Activated T-helper 1 cell treated with Interleukin-2 at 50 U/mL for 16 hours (primary cell): ENCODE data around the gene MAGI2.
"Not testable (repeated sequence)": the region's sequence is repeated elsewhere in the genome, so short reads cannot be mapped to it uniquely, and the experiment has no call there.

ENCODE experiments used
- DNase-seq: peaks from one replicate; pipeline ENCODE4 v3.0.0-alpha.2; 2020; ENCODE audit warnings: low read depth

The MAGI2 gene

DNA sequence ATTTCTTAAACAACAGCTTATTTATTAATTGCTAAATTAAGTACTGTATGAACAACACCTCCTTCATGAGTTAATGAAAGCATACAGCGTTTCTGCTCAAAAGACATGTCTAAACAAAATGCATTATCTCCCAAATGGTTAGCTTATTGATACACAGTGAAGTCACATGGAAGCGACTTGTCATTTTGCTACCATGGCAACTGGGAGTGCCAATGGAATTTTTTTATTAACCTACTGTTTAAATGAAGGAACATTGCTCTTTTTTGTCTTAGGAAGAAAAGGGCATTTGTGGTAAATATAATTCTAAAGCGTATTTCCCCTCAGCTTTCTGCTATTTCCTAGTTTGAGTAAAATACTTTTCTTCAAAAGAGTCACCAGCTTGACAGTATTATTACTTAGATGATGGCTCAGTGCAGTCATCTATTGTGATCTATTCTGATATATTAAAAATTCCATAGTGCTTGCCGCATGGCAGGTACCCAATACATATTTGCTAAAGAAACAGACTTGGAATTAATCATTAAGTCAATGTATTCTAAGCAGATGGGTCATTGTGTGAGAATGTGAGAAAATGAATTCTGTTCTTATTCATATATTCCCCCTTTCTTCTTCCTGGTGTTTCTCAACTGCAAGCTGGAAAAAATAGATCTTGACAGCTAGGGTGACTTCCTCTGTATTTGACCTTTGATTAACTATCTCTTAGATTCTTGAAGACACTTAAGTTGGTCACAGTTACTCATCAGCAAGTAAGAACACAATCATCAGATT, 818.3 kb downstream of the MAGI2 start:
- DNase-seq, result no peak

DNA sequence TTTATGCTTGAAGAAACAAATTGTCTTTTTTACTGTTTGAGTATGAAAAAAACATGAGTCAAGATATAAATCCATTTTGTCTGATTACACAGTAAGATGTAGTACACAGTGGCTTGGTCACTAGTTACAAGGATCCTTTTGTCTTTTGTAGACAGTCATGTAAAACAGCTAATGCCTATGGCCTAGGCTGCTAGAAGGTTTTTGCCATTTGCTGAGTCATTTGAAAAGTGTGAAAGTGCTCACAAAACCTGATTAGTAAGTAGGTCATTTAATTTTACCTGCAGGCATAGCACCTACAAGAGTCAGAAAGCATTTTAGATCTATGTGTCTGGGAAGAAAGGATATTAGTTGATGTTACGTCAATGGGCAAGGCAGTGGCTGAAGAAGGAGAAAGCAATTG, 819.4 kb downstream of the MAGI2 start:
- no peak for DNase-seq

DNA sequence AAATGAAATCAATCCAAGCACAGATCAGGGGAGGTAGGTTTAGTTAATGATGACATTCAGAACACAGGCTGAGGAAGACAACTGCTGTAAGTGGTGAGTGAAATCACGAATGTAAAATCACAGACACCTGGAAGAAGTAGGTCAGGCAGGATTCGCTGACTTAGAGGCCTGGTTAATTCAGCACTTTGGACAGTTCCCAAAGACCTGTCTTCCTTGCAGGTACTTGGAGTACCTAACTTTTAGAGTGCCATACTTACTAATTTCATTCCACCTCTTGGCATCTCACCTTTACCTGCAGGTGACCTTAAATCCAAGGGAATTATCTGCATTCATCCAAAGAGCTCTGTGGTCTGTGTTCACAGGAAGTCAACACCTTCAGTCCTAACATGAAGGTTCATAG, 832.5 kb downstream of the MAGI2 start:
- DNase-seq, result no peak

DNA sequence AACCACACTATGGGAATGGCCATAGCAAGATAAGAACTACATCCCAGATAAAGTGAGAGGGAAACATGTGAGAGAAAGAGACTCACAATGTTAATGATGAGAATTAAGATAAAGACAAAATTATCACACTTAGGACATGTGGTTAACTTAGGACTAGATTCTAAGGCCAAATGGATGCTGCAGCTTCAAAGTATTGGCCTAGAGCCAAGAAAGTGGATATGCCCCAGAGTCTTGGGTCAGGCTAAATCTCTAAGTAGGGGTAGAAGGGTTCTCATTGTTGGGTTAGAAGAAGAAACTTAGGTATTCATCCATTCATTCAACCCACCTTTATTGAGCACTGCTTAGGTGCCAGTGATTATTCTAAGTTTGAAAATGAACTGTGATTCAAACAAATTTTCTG, 836.9 kb downstream of the MAGI2 start:
- DNase-seq, result no peak

DNA sequence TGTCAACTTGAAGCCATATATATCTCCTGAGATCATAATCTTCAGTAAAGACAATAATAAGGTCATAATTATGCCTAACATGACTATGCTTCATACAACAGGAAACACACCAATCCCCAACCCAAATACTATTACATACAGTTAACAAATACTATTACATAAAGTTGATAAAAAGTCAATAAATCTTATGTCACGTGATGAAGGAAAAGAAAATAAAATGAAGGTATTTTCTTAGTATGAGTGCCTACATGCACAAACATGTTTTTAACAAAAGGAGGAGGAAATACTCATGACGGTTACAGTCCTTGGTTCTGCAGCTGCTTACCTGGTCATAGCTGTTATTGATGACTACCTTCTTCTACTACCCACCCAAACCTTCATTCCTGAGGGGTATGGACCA, 844.2 kb downstream of the MAGI2 start:
- no peak for DNase-seq

DNA sequence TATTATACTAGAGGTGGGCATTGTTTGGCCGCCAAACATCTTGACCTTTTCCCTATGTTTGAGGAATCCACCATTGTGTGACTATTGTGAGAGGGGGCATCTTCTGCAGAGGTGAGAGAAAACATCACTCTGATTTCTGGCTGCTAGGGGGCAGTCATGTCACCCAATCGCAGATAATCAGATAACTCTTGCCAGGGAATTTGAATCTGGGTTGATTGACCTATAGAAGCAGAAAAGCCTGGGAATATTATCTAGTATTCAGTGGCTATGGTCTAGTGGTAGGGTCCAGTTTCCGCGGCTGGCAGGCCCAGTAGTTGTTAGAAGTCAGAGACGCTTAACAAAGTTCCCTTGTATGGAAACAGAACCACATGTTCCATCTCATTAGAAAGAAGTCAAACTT, 846.4 kb downstream of the MAGI2 start:
- no peak for DNase-seq

DNA sequence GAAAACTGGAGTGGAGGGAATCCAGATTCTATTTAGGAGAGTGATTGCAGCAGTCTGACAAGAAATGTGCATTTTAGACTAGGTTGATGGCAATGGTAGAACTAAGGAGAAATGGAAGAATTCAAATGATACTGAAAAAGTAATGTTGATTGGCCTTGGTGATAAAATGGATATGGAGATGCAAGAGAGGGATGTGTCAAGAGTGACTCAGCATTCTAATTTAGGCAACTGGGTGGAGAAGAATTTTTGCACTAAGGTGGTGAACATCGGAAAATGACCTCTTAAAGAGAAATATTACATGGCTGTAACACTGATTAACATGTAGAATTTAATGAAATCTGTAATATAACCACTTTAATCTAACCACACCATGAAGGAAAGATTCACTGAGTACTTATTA, 848.3 kb downstream of the MAGI2 start:
- no peak for DNase-seq

DNA sequence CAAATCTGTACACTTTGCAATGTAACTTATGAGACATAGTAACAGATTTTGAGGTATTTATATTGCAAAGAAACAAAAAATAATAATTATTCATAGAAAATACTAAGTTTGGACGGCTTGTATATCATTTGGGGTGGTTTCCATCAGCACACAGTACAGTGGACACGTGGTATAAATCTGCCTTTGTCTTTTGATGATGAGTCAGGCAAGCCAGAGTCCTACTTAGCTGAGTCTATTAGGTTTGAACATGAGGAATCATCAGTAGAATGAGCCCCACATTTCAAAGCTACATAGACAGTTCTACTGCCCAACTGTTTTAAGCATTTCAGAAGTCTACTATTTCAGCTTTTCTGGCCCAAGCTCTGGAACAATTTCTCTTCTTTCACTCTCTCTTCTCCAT, 851.7 kb downstream of the MAGI2 start:
- DNase-seq, result no peak

DNA sequence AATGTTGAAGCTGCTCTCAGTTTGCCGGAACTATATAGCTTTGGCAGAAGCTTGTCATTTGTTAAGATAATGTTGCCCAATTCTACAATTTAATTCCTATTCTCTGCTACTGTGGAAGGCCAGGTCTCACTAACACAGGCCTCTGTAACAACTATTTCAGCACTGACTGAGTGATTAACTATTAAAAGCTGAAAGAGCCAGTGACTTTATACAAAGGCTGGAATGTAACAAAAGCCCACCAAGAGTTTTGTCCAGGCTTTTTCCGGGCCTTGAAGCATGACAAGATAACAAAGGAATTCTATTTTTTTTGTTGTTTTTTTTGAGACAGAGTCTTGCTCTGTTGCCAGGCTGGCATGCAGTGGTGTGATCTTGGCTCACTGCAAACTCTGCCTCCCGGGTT, 859.3 kb downstream of the MAGI2 start:
- no peak for DNase-seq

DNA sequence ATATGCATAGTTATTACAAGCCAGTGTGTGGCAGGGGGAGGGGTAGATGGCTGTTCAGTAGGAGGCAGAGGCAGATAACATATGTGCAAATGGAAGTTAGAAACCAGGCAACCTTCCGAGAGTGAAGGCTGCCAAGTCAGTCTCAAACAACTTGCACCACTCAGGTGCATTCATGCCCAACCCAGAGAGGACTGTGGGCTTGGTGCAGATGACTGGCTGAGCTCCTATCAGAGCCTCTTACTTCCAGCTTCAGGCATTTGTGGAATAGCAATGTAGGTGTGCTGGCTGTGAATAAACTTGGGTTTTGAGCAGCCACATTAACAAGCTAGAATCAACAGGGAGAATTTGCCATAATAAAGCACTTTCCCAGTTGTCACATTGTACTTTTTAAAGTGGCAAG, 865.1 kb downstream of the MAGI2 start:
- no peak for DNase-seq

DNA sequence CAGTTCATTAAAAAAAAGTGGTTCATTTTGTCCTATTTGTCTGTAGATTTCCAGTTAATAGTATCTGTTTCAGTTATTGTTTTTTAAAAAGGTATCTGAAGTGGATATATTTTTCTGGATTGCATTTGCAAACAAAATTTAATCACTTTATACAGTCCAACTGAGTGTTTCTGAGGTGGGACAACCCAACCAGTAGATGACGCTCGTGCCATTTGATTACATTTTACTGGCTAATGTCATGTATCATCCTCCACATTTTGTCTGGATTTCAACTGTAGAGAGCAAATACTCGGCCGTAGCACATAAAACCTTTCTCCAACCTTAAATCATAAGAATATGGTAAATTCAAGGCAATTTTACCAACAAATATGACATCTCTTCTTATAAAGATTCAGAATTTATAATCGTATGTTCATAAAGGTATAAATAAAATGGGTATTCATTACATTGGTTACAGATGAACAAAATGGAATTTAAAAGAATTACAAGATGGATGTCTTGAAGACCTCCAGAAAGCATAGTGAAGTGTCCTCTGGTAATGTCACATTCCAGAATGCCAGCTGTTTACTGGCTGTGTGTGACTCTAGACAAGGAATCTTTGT, 865.9 kb downstream of the MAGI2 start:
- DNase-seq, result no peak

DNA sequence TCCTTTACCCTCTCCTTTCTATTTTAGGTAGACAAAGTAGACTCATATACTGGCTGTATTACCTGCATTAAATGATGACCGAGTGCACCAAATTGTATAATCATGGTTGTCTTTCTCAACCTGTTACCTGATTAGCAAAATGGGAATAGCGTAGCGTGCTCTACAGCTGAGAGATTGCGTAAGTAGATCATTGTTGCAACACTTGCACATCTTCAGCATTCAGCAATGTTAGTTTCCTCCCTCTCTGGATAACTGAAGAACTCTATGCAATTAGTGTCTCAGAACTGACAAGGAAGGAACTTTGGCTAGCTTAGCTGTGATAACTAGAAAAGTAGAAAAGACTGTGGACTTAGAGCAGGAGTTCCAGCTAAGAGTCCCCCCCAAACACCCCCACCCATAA, 867.5 kb downstream of the MAGI2 start:
- DNase-seq, result no peak

DNA sequence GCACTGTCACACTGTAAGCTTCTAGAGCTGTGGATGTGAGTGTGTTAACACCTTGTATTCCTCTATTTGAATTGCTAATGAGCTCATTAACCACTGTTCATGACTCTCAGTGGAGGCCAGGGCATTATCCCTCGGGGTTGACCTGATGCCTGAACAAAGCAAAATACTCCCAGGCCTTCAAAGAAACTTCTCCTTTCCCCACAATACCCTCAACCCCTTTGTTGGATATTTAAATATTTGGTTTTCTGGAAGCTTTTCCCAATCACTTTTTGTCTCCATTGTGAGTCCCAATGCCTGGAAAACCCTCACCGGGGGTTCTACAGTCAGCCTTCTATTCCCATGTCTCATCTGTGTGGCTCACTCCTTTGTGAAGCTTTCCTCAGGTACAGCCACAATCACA, 874.8 kb downstream of the MAGI2 start:
- no peak for DNase-seq

DNA sequence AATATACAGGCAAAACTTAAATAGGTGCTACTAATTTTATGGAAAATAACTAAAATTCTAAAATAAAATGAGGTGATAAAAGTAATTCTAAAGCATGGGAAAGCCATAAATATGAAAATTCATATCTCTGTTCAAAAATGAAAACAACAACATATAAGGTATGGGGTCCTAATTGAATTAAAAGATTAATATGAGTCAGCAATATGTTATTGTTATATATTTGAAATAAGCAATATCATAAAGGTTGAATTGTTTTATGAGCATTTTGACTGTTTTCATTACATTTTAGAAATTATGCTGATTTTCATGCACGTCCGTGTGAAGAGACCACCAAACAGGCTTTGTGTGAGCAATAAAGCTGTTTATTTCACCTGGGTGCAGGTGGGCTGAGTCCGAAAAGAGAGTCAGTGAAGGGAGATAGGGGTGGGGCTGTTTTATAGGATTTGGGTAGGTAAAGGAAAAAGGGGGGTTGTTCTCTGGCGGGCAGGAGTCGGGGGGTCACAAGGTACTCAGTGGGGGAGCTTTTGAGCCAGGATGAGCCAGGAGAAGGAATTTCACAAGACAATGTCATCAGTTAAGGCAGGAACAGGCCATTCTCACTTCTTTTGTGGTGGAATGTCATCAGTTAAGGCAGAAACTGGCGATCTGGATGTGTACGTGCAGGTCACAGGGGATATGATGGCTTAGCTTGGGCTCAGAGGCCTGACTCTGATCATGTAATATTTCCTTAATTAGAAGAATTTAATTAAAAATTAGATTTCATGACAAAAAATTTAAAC, 876.1 kb downstream of the MAGI2 start:
- not testable (repeated sequence) for DNase-seq

DNA sequence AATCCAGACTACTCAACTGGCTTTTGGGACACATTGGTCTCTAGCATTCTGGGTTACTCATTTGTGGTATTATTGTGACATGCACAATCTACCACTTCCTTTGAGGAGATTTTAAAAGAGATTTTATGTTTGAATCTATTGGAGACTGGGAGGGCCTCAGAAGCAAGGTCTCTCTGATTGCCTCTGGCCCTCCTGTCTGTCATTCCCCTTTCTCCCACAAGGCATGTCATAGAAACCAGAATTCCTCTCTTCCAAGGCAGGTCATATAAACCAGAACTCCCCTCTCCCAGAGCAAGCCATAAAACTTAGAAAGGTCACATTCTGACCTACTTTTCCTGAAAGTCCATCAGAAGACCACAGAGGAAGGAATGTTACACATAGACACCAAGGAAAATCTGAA, 877.2 kb downstream of the MAGI2 start:
- DNase-seq, result no peak

DNA sequence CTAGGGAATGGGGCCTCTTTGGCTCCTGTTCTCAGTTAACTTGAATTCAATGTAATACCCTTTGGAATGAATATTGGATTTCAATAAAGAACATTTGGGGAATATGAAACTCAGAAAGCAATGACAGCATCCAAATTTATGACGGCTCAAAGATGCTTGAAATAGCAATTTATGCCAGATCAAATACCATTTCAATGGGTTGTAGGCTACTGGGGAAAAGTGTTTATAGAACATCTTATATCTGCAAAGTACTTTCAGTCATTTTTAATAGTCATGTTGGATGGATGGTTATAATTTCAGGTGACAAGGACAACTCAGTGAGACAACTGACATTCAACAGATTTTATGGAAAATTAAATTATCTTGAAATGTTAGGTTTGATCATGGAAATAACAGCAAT, 882.2 kb downstream of the MAGI2 start:
- no peak for DNase-seq

DNA sequence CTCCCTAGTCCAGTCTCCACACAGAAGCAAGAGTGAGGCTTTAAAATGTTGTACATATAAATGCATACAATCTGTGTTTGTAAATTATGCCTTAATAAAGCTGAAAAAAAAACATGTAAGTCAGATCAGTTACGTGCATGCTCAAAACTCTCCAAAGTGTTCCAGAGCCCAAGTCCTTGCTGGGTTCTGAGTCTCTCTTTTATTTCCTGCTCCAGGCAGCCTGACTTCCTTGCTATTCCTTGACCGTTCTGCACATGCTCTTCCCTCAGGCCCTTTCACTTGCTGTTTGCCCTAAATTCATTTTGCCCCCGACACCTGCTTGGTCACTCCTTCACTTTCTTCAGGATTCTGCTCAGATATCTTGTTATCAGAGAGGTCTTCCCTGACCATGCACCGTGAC, 884.8 kb downstream of the MAGI2 start:
- no peak for DNase-seq

DNA sequence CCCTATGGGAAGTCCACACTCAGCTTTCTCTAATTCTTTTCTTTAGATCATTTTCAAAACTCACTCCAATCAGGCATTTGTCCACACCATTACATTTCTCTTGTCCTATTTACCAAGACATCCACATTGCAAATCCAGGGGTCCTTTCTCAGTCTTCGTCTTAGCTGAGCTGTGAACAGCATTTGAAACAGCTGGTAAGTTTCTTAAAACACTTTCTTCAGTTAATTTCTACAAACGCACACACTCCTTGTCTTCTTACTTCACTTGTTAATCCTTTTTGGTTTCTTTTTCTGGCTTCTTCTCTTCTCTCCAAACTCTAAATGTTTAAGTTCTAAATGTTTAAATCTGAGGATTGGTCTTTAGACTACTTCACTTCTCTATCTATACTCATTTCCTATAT, 885.6 kb downstream of the MAGI2 start:
- DNase-seq, result no peak

DNA sequence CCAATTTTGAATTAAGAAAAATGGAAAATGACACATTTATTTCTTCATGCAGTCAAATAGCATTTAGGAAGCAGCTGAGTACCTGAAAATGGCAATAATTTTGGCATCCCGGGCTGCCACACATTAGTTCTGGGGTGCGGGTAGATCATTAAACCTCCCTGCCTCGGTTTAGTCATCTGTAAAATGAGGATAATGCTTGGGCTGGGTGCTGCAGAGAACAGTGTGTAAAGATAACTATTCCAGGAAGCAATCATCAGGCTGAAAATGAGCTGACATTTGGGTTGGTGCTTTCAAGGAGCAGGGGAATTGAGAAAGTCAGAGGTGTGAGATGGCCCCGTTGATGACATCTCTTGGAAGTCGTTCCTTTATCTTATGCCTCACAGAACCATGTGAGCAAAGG, 887.7 kb downstream of the MAGI2 start:
- DNase-seq, result no peak

DNA sequence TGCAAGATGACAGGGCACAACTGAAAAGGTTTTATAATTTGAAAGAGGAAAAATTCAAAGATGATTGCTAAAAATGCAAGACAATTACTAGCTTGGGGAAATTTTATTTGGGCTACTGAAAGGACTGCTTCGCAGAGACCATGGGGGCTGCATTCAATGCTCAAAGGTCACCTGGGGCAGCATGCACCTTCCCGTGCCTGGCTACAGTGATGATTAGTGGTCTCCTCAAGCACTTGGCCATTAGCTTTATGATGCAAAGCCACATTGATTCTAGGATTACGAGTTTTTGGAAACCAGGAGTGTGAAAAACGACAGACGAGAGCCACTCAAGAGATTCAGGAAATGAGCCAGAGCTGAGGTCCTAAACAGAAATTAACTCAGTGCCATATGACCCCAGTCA, 890.3 kb downstream of the MAGI2 start:
- no peak for DNase-seq

DNA sequence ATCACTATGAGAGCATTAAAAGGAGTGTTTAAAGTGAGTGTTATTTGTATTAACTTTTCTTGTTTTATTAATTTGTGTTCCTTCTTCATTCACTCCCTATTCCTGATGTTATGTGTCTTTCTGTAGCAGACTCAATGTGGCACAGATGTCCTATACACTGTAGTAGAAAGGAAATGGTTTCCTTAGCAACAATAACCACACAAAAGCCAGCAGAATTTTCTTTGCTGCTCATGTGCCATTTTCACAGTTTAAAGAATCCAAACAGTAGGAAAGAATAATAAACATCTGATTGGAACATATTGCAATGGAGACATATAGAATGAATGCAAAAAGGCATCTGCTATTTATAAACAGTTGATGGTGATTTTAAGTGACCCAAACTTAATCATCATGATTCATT, 891.3 kb downstream of the MAGI2 start:
- no peak for DNase-seq

DNA sequence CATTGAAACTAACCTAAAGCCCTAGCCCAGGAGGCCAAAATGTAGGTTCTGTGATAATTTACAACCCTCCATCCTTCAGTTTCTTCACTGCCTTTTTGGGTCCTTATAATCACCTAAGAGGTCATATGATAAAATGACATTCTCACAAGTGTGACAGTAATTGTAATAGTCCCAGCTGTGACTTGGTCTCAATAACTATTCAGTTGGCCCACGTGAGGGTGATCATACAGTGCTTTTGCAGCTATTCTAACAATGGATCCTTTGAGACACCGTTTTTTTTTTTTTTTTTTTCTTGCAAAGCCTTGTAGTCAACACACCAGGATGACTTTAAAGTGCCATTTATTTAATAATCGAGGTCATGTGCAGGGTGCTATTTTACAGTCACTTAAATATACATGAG, 894.9 kb downstream of the MAGI2 start:
- DNase-seq, result no peak

DNA sequence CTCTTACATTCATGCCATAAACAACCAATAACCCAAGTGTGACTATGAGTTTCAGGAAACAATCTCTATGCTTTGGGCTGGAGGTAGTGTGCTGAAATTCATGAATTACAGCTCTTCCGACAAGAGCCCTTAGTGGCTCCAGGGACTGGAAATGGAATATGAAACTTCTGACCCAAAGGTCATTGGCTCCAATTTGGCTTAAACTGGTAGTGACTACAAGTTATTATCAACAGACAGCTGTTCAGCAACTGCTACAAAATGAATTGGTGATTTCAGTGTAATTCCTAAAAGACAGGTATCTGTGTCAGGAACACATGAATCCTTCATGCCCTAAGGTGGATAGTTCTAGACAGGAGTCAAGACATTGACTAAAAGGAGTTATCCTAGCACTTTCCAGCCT, 909.5 kb downstream of the MAGI2 start:
- no peak for DNase-seq
